GM20000 (cell line): ENCODE measurements around the gene USB1.

ENCODE experiments used
- DNase-seq: peaks from one replicate; pipeline ENCODE4 v3.0.0; 2012; ENCODE audit warnings: low spot score
- TF ChIP-seq, protein P1 (sequence below): IDR thresholded peaks from 2 replicates; pipeline ENCODE4 v1.5.1; 2012; ENCODE audit warnings: mild to moderate bottlenecking, control low read depth; ENCODE audit errors: extremely low read depth, missing control alignments

The USB1 gene

DNA sequence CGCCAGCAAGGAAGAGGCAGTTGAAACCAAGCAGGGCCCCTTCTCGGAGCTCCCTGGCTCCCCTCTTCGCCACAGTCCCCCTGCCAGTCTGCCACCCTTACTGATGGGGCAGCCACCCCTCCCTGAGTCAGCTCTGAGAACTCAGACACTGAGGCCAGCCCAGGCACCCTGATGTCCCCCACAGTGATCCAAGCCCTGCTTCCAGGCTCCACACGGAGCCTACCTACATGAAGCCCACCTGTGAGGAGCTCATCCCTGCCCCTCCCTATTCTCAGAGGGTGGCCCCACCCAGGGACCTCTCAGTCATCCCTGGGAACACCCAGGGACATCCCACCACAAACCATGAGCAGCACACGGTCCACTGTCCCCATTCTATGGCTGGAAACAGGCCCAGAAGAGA, 39.2 kb upstream of the USB1 start:
- DNase-seq = no peak
- TF ChIP-seq, protein P1, sequence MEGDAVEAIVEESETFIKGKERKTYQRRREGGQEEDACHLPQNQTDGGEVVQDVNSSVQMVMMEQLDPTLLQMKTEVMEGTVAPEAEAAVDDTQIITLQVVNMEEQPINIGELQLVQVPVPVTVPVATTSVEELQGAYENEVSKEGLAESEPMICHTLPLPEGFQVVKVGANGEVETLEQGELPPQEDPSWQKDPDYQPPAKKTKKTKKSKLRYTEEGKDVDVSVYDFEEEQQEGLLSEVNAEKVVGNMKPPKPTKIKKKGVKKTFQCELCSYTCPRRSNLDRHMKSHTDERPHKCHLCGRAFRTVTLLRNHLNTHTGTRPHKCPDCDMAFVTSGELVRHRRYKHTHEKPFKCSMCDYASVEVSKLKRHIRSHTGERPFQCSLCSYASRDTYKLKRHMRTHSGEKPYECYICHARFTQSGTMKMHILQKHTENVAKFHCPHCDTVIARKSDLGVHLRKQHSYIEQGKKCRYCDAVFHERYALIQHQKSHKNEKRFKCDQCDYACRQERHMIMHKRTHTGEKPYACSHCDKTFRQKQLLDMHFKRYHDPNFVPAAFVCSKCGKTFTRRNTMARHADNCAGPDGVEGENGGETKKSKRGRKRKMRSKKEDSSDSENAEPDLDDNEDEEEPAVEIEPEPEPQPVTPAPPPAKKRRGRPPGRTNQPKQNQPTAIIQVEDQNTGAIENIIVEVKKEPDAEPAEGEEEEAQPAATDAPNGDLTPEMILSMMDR = no peak

DNA sequence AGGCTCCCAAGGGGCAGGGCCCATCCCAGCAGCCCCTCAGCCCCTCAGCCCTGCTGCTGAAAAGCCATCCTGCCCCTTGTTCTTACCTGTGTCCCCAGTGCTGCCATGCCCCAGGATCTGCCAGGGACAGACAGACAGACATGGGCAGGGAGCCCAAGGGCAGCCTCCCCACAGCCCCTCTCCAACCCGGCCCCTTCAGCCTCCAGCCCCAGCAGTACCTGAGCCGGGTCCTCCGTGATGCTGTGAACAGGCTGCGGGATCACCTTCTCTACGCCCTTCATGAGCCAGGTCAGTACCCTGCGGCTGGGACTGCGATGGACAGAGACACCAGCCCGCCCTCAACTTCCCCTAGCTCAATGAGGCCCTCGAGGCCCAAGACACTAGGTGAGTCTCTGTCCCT, 38.5 kb upstream of the USB1 start:
- TF ChIP-seq, protein P1 = no peak
- DNase-seq = no peak

DNA sequence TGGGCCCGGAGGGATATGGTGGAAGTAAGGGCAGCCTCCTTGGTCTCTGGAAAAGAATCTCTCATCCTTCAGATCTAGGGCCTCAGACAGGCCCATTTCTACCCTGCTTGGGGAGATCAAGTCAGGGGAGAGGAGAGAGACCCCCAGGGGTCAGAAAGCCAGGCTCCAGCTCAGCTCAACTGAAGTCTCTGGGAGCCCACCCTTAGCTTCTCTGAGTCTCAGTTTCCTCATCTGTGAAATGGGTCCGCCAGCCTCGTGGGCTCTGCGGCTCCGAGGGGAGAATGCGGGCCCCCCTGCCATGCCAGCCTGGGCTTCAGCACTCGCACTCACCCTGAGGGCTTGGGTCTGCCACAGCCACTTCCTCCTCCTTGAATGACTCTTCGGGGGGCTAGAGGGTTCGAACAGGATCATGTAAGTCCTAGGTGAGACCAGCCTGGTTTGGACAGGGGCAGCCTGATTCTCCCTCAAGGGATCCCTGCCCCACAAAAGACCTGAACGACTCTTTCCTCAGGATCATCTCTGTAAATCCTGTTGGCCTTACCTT, 37.0 kb upstream of the USB1 start:
- TF ChIP-seq, protein P1 = no peak
- no peak for DNase-seq

DNA sequence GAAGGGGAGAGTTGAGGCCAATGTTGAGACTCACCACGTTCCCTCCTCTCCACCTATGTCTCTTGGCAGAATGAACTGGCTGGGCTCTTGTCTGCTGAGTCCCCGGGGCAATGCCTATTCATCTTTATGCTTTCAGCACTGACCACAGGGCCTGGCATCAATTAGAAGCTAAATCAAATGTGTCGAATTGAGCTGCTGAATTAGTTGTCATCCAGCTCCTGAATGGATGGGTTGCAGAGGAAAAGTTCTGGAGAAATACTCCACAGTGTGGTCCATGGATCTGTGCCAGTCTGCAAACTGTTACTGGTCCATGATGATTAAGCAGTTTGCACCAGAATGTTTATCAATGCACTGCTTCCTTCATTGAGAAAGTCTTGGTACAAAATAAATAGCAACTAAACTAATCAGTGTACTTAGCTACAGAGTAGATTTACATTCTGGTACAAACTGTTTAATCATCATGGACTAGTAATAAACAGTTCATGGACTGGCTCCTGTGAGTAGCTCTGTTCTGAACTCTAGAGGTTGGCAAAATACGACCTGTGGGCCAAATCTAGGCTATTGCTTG, 34.9 kb upstream of the USB1 start:
- TF ChIP-seq, protein P1 = no peak
- DNase-seq = no peak

DNA sequence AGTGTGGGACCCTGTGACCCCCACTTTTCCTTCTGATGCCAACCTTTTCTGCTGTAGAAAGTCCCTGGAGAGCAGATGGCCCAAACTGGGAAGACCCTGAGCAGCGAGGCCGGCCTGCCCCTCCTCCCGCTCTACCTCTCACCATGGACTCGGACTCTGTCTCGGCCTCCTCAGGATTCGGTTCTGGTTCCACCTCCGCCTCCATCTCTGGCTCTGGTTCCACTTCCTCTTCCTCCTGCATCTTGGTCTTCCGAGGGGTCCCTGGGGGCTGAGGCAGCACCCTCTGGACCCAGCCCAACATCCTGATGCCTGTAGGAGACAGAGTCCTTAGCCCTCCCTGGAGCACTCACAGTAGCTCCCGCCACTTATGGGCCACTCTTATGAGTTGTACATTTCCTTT, 34.2 kb upstream of the USB1 start:
- TF ChIP-seq, protein P1 = no peak

DNA sequence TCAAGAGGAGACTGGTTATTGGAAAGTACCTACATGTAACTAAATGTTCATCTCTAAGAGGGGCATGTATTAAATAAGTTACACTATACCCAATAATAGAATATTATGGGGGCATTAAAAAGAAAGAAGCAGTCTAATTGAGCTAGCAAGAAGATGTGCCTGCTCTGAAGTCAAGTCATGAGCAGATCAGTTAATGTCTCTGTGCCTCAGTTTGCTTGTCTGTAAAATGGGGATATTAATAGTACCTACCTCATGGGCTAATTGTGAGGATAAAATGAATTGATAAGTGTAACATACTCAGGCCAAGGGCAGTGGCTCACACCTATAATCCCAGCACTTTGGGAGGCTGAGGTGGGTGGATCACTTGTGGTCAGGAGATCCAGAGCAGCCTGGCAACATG, 33.3 kb upstream of the USB1 start:
- no peak for DNase-seq
- TF ChIP-seq, protein P1 = no peak

More for the DNA sequence above, 34.2 kb upstream of the USB1 start:
- no peak for DNase-seq

DNA sequence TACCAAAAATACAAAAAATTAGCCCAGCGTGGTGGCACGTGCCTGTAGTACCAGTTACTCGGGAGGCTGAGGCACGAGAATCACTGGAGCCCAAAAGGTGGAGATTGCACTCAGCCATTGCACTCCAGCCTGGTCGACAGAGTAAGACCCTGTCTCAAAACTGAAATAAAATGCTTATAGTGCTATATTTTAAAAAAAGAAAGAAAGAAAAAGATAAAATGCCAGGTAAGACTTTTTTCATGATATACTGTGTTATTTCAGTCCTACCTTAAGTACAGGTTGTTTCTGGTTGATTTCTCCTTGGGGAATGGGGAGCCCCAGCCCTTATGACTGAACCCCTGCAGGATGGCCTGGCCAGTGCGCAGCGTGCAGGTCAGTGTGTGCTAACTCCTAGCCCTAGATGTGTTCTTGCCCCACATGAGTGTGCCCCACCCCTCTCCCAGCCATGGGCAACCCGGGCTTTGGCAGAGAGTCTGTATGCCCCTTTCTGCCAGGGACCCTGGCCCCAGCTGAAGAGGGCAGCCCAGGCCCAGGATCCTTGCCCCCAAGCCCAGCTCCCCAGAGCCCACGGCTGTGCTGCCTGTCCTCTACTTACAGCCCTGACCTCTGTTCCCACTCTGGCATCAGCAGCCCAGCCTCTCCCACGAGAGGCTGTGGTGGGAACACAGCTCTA, 31.6 kb upstream of the USB1 start:
- TF ChIP-seq, protein P1 = no peak
- DNase-seq = no peak
